Measurements from ENCODE around the gene DNAI2. TPM values are rescaled to one million over a fixed set of nuclear protein-coding genes. Genes with fewer than 3 reads are reported as not detected.

The DNAI2 gene
- total RNA-seq, 2 experiments from 2014 or later, result 0.45 to 0.47 TPM

- ChIA-PET CTCF (no interaction called here), POLR2A (no interaction called here)
- ATAC-seq, result no peak
- no peak for TF ChIP-seq CTCF (IDR thresholded peaks at IDR 0.05)
- H3K36me3 Mint-ChIP-seq (ENCODE audit: low read depth), result no peaks in the 10 kb centered on the region
- no peak overlapping the region for H3K4me3 Mint-ChIP-seq
- no peak overlapping the region for H3K27ac Mint-ChIP-seq
- intact Hi-C loops (cut with micrococcal nuclease), result no loop called here
- no peak for DNase-seq
- H3K27me3 Mint-ChIP-seq, result no peaks in the 10 kb centered on the region
- no peaks in the 10 kb centered on the region for H3K4me1 Mint-ChIP-seq (ENCODE audit: low read depth)
- no peaks in the 10 kb centered on the region for H3K9me3 Mint-ChIP-seq
Observed at GRCh38 chr17:74339537-74340195, 65.6 kb downstream of the DNAI2 start.

DNA sequence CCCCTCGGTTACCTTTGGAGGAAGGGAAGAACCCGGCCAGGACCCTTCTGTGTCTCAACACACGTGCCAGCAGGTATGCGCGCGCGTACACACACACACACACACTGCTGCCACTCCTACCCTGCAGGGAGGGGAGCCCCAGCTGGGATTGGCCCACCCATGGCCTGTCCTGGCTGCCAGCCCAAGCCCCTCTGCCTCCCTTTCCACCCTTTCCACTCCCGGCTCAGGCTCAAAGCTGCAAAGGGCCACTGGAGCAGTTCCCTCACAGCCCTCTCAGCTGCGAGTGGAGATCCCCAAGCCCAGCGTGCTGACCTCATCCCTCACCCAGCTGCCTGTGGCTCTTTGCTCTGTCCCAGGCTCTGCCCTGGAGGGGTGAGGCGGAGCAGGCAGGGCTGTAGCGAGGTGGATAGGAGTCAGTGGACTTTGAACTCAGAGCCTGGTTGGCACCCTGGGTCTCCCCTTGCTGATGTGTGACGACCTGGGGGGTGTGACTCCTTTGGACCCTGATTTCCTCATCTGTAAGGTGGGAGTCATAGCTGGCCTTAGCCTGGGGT, 66.5 kb downstream of the DNAI2 start:
- Mint-ChIP-seq H3K9me3 (no peaks in the 10 kb centered on the region), H3K4me3 (no peak overlapping the region), H3K27me3 (no peaks in the 10 kb centered on the region), H3K4me1 (ENCODE audit: low read depth) (no peaks in the 10 kb centered on the region), H3K27ac (no peak overlapping the region), H3K36me3 (ENCODE audit: low read depth) (no peaks in the 10 kb centered on the region)
- intact Hi-C loops (cut with micrococcal nuclease), result no loop called here
- ChIA-PET CTCF (no interaction called here), POLR2A (no interaction called here)
- ATAC-seq, result no peak
- no peak for TF ChIP-seq CTCF (IDR thresholded peaks at IDR 0.05)
- DNase-seq, result no peak

DNA sequence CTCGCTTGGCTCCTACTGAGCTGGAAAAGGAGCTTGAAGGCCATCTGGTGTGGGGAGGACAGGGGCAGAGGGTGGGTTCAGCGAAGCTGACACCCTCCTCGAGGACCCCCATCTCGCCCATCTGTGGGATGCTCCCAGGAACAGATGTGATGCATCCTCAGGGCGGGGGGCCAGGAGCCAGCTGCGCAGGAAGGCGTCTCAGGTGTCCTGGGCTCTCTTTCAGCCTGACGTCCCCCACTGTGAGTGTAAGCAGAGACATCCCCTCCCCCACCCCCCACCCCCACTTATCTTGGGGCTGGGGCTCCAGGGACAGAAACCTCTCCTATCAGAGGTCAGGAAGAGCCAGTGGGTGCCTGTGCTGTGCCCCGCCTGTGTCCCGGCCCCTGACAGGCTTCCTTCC, 68.2 kb downstream of the DNAI2 start:
- H3K4me3 Mint-ChIP-seq, result no peak overlapping the region
- intact Hi-C loops (cut with micrococcal nuclease), result no loop called here
- ATAC-seq, result no peak
- TF ChIP-seq CTCF (IDR thresholded peaks at IDR 0.05), result no peak
- ChIA-PET POLR2A (no interaction called here), CTCF (no interaction called here)
- H3K27ac Mint-ChIP-seq, result no peak overlapping the region
- H3K27me3 Mint-ChIP-seq, result no peaks in the 10 kb centered on the region
- H3K9me3 Mint-ChIP-seq, result no peaks in the 10 kb centered on the region
- H3K4me1 Mint-ChIP-seq (ENCODE audit: low read depth), result no peaks in the 10 kb centered on the region
- DNase-seq, result no peak
- H3K36me3 Mint-ChIP-seq (ENCODE audit: low read depth), result no peaks in the 10 kb centered on the region

DNA sequence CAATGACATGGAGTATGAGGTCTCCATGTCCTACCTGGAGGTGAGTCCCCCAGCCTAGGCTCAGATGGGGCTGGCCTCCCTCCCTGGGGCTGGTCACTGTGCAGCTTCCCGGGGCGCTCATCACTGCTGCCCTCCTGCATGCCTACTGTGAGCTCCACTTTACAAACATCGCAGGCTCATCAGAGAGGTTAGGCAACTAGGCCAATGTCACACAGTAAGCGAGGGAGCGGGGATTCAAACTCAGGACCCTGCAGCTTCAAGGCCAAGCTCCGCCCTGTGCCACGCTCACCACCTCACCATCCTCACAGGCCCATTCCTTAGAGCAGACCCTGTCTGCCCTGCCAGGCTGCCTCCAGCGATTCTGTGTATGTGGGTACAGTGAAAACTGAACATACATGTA, 69.1 kb downstream of the DNAI2 start:
- TF ChIP-seq CTCF (IDR thresholded peaks at IDR 0.05), result no peak
- Mint-ChIP-seq H3K9me3 (no peaks in the 10 kb centered on the region), H3K36me3 (ENCODE audit: low read depth) (no peaks in the 10 kb centered on the region), H3K27me3 (peaks cover 2% of the 10 kb centered on the region), H3K27ac (no peak overlapping the region), H3K4me1 (ENCODE audit: low read depth) (no peaks in the 10 kb centered on the region), H3K4me3 (no peak overlapping the region)
- DNase-seq (no peak), ATAC-seq (no peak)
- ChIA-PET CTCF (no interaction called here), POLR2A (no interaction called here)
- intact Hi-C loops (cut with micrococcal nuclease), result no loop called here

- ATAC-seq, result no peak
- POLR2A ChIA-PET, result no interaction called here
- no peak for DNase-seq
- Mint-ChIP-seq H3K27ac (no peak overlapping the region), H3K36me3 (ENCODE audit: low read depth) (no peaks in the 10 kb centered on the region), H3K4me3 (no peak overlapping the region), H3K27me3 (peaks cover 2% of the 10 kb centered on the region), H3K4me1 (ENCODE audit: low read depth) (no peaks in the 10 kb centered on the region), H3K9me3 (no peaks in the 10 kb centered on the region)
- intact Hi-C loops (cut with micrococcal nuclease), result no loop called here
- CTCF ChIA-PET, result no interaction called here
- no peak for TF ChIP-seq CTCF (IDR thresholded peaks at IDR 0.05)
Observed at GRCh38 chr17:74343526-74344284, 69.7 kb downstream of the DNAI2 start.
